Astrocyte of the spinal cord (primary cell): ENCODE data around the gene RNF128.
"Not testable (repeated sequence)": the region's sequence is repeated elsewhere in the genome, so short reads cannot be mapped to it uniquely, and the experiment has no call there.

Source experiments
- DNase-seq: peaks from one replicate; pipeline ENCODE4 v3.0.0; 2011; ENCODE audit warnings: low read depth, low spot score
- H3K4me3 ChIP-seq: 2 replicates; pipeline ENCODE4 v1.5.1; 2011; ENCODE audit warnings: low read depth, mild to moderate bottlenecking, low read length, moderate library complexity
- in situ Hi-C: cut with HindIII; loops from 2 replicates; pipeline ENCODE4 v1.10.0; 2017; ENCODE audit warnings: low sequenced_read_pairs
- TF ChIP-seq, protein P1 (sequence below): IDR thresholded peaks from 2 replicates; pipeline ENCODE4 v1.5.1; 2012; ENCODE audit warnings: low read depth, mild to moderate bottlenecking, low read length, inconsistent platforms

The RNF128 gene

DNA sequence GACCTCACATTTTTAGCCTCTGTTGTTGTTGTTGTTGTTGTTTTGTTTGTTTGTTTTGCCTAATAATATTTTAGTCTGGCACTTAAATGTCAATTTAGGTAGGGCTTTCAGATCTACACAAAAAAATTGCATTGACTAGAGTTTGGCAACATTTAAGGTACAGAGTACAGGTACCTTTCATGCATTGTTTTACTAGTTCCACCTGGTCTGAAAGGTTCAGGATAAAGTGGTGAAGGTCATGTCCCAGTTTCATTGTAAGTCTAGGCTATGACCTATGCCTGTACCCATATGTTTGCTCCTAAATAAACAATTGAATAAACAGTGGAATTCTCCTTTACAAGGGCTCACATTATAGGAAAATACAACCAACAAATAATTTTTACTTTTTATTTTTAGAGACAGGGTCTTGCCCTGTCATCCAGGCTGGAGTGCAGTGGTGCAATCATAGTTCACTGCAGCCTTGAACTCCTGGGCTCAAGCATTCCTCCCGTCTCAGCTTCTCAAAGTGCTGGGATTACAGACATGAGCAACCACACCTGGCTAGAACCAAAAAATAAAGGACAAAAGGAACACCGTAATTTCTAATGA lies 13.8 kb downstream of the RNF128 start:
- TF ChIP-seq, protein P1, sequence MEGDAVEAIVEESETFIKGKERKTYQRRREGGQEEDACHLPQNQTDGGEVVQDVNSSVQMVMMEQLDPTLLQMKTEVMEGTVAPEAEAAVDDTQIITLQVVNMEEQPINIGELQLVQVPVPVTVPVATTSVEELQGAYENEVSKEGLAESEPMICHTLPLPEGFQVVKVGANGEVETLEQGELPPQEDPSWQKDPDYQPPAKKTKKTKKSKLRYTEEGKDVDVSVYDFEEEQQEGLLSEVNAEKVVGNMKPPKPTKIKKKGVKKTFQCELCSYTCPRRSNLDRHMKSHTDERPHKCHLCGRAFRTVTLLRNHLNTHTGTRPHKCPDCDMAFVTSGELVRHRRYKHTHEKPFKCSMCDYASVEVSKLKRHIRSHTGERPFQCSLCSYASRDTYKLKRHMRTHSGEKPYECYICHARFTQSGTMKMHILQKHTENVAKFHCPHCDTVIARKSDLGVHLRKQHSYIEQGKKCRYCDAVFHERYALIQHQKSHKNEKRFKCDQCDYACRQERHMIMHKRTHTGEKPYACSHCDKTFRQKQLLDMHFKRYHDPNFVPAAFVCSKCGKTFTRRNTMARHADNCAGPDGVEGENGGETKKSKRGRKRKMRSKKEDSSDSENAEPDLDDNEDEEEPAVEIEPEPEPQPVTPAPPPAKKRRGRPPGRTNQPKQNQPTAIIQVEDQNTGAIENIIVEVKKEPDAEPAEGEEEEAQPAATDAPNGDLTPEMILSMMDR: no peak
- H3K4me3 ChIP-seq: no peak overlapping the region
- in situ Hi-C loops: no loop called here
- DNase-seq: no peak

DNA sequence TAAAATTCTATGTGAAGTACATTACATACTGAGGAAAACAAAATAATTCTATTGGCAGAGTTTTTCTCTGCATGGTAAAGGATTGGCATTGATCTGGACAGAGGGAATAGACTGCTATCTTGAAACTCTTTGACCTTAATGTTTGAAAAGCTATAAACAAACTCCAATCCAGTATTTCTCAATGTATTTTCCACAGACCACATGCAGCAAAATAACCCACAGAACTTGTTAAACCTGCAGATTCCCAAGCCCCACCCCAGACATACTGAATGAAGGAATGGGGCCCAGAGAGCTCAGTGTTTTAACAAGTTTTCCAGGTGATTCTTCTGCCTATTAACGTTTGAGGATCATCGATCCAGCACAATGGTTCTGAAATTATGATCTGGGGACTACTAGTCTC lies 15.7 kb downstream of the RNF128 start:
- TF ChIP-seq, protein P1: no peak
- in situ Hi-C loops: no loop called here

DNA sequence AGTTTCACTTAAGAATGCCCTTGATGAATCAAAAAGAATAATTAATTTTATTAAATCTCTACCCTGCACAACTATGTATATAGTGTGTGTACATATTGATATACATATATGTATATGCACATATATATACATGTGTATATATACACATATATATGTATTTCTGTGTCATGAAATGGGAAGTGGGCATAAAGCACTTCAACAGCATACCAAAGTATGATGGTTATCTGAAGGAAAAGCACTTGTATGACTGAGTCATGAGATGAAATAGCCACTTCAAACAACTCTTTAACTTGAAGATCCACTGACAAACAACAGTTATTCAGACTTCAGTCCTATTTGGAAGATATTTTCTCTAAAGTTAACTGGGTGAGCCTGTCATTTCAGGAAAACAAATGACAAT lies 16.3 kb downstream of the RNF128 start:
- in situ Hi-C loops: no loop called here
- no peak overlapping the region for H3K4me3 ChIP-seq

More for the DNA sequence above, 15.7 kb downstream of the RNF128 start:
- no peak overlapping the region for H3K4me3 ChIP-seq
- DNase-seq: no peak

DNA sequence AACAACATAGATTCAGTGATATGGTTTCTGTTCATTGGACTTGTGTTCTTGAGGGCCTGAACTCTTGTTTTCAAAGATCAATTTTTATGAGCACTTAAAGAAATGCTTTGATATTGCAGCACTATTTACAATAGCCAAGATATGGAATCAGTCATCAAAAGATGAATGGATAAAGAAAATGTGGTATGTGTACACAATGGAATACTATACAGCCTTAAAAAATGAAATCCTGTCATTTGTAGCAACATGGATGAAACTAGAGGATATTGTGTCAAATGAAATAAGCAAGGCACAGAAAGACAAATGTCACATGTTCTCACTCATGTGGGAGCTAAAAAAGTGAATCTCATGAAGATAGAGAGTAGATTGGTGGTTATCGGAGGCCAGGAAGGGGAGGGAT lies 21.9 kb downstream of the RNF128 start:
- no peak for DNase-seq
- TF ChIP-seq, protein P1: no peak
- H3K4me3 ChIP-seq: no peak overlapping the region
- in situ Hi-C loops: no loop called here

More for the DNA sequence above, 16.3 kb downstream of the RNF128 start:
- no peak for DNase-seq
- TF ChIP-seq, protein P1: no peak

DNA sequence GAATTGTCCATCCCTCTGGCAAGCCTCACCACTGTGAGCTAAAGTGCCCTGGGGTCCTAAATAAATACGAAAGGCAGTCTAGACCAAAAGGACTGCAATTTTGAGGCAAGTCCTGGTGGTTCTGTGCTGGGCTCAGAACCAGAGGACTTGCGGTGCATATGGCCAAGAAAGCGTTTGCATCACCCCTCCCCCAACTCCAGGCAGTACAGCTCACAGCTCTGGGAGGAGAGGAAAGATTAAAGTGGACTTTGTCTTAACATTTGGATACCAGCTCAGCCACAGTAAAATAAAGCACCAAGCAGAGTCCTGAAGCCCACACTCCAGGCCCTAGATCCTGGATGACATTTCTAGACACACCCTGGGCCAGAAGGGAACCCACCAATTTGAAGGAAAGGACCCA lies 24.9 kb downstream of the RNF128 start:
- in situ Hi-C loops: no loop called here
- H3K4me3 ChIP-seq: no peak overlapping the region
- DNase-seq: no peak
- TF ChIP-seq, protein P1: no peak

DNA sequence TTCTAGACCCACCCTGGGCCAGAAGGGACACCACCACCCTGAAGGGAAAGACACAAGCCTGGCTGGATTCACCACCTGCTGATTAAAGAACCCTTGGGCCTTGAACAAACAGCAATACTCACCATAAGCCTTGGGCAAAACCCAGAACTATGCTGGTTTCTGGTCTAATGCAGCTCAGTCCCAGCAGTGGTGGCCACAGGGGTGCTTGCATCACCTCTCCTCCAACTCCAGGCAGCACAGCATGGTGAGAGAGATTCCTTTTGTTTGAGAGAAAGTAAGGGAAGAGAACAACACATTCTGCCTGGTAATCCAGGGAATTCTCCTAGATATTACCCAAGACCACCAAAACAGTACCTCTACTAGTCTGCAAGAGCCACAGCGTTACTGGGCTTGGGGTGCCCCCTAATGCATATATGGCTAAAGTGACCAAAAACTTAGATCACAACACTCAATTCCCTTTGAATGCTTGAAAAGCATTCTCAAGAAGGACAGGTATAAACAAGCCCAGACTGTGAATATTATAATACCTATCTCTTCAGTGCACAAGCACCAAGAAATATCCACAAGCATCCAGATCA lies 25.7 kb downstream of the RNF128 start:
- TF ChIP-seq, protein P1: peak; percentile 35
- peak; percentile 19 for DNase-seq
- H3K4me3 ChIP-seq: no peak overlapping the region
- in situ Hi-C loops: no loop called here

DNA sequence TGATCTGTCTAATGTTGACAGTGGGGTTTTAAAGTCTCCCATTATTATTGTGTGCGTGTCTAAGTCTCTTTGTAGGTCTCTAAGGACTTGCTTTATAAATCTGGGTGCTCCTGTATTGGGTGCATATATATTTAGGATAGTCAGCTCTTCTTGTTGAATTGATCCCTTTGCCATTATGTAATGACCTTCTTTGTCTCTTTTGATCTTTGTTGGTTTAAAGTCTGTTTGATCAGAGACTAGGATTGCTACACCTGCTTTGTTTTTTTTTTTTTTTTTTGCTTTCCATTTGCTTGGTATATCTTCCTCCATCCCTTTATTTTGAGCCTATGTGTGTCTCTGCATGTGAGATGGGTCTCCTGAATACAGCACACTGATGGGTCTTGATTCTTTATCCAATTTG lies 42.8 kb downstream of the RNF128 start:
- H3K4me3 ChIP-seq, in situ Hi-C loops, DNase-seq: not testable (repeated sequence)
